NCI-H226 (cell line): ENCODE data around the gene DSE.

Experiments used
- DNase-seq: peaks from one replicate; pipeline ENCODE4 v3.0.0-alpha.2; 2015

The DSE gene

DNA sequence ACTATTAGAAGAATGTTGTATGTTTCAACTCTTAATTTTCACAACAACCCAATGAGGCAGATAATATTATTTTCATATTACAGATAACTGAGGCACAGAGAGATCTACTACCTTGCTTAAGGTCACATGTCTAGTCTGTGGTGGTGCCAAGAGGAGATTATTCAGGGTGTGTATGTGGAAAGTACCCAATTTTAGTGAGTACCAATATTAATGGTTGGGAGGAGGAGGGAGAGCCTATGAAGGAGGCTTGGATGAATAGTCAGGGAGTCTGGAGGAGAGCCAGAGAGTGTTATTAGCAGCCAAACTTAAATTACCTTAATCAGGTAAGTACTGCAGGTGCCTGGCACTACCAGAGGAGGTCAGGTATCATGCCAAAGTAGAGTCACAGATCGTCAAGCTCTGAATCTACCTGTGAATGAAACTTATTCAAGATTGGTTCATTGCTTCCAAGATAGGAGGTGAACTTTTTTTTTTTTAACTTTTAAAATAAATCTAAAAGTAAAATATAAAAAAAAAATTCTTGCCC is 79.5 kb downstream of the DSE start:
- DNase-seq, result no peak

DNA sequence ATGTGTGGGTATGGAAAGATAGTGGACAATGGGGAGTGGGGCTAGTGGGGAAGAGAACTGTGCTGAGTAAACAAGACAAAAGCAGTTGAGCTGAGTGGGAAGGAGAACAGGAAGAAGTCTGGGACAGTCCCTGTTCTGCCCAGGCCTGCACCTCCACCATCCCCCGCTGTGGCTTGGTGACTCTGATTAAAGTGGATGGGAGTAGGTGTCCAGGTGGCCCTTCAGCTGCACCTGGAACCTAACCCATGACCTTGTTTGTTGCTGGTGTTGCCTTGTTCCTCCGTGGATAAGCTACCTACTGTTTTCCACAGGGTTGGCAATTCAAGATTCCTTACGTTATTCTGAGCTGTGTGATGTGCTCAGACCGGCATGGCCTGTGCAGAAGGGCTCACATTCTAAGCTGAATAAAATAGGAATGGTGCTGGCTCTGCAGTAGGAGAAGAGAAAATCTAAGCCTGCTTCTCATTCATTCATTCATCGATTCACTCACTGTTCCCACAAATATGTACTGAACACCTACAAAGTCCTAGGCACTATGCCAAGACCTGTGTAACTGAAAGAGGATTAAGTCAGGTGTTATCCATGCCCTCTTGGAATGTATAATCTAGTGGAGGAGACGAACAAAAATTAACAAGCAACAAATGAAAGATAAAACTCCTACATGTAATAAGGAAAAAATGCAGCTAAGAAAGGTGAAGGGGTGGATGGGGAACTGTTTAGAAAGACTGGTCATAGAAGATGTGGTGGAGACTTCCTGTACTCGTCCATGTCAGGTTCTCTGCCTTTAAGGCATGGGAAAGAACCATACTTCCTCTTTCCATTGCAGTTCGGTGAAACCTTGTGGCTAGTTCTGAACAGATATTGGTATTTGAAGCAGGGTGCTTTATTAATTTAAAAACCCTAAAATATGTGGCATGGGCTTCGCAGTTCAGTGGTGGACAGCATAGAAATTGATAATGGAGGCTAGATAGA is 80.3 kb downstream of the DSE start:
- DNase-seq, result peak; percentile 81

DNA sequence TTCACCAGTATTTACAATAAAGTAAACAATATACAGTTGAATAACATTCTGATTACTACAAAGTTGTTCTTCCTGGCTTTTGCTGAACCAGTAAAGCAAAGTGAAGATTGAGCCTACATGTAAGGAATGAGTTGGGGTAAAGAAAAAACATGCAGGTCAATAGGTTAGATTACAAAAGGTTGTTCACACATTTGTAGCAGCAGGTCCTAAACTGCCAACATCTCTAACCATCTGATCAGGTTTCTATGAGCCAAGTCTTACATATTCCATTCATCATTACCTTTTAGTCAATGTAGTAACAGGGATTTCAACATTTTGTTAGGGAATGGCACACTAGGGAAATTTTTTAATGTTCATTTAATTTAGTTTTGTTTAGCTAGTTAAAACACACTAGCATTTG is 81.2 kb downstream of the DSE start:
- DNase-seq, result peak; percentile 13

DNA sequence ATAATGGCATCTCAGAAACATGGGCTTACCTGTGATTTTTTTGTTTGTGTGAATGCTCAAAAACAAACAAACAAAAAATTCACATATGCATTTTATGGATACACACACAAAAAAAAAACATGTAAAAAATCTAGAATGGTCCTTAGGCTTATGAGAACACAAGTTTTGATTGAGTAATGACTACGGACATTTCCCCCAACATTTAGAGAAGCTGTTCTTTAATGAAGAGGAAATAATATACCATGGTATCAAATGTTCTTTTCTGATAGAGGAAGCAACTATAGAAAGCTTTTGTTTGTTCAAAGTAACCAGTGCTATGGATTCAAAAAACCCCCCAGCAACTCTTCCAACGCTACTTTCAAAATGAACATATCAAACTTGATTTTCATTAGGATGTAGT is 81.8 kb downstream of the DSE start:
- no peak for DNase-seq

DNA sequence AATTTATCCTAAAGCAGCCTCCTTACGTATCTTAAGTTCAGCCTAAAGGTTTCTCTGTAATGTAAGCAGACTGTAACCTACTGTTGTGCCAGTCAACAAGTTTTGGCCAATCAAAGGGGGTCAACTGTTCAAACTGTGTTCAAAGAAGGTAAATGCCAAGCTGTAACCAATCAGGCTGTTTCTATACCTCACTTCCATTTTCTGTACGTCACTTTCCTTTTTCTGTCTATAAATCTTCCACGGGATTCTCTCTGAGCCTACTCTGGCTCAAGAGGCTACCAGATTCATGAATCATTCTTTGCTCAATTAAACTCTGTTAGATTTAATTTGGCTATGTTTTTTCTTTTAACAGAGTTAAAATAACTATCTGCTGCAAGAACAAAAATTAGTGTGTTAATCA is 85.4 kb downstream of the DSE start:
- no peak for DNase-seq

DNA sequence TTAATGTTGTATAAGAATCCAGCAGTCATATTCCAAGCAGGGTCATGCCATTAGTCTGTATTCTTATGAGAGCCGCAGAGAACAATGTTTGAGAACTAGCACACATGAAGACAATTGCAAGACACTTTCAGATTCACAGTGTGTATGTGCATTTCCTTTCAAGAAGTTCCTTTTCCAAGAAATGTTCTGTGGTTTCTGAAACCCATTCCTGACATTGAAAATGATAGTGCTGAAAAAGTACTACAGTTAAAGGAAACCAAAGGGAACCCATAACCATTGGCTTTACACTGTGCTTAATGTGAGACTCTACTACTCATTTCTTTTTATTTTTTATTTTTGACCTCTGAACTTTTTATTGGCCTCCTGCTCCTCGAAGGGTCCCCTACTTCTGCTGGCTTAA is 86.2 kb downstream of the DSE start:
- DNase-seq, result no peak

DNA sequence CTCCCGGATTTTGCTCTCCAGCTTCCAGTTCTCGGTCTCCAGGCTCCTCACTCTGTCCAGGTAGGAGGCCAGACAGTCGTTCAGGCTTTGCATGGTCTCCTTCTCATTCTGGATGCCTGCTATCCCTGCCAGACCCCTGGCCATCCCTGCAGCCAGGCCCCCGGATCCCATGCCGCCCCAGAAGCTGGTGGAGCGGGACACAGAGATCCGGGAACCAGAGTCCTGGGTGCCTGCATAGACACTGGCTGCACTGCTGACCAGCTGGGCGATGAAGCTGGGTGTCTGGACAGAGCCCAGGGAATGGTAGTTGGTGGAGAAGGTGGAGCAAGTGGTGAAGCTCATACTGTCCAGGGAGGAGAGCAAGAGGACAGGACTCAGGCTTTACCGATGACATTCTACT is 87.5 kb downstream of the DSE start:
- no peak for DNase-seq

DNA sequence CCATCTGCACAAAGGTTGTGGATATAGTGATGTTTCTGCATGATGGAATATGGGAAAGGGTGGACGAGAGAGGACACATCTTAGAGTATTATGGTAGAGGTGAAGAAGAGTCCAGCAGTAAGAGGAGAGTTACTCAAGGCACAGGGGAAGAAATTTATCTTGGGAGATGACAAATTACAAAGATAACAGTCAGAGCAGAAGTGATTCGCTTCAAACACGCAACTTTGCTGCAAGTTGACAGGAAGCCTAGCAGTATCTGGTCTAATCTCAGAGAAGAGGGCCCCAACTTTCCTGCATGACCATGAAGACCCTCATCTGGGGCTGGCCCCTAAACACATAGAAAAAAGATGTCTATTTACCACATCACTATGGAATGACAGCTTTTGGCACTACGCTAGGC is 89.2 kb downstream of the DSE start:
- DNase-seq, result peak; percentile 18

DNA sequence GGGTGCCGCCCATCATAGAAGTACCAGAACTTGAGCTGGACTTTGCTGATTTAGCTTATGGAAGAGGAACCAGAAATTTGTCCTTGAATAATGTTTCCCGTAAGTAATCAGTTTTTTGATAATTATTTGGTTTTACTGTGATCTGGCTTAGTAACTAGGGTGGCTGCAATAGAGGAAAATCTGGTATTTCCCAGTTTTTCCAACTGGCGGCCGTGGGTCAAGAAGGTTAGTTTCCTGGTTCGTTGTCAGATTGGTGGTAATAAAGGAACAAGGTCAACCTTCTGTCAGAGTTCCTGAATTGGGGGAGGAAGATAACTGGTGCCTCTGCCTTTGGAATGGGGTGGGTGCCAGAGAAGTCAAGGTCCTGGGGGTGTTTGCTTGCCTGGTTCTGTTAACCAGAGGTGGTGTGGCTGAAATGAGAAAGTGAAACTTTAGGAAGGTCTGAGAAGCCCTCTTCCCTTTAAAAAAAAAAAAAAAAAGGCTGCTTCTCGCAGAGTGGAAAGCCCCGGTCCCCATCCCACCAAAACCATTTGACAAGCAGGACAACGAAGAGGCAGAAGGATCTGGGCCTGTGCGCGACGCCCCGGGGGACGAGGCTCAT is 90.7 kb downstream of the DSE start, which contains the start of gene CALHM6:
TSS of gene CALHM6 (plus strand) at position 45 of the 601 bp plus-strand sequence. CDS start at position 600, 555 bp downstream.
- no peak for DNase-seq

DNA sequence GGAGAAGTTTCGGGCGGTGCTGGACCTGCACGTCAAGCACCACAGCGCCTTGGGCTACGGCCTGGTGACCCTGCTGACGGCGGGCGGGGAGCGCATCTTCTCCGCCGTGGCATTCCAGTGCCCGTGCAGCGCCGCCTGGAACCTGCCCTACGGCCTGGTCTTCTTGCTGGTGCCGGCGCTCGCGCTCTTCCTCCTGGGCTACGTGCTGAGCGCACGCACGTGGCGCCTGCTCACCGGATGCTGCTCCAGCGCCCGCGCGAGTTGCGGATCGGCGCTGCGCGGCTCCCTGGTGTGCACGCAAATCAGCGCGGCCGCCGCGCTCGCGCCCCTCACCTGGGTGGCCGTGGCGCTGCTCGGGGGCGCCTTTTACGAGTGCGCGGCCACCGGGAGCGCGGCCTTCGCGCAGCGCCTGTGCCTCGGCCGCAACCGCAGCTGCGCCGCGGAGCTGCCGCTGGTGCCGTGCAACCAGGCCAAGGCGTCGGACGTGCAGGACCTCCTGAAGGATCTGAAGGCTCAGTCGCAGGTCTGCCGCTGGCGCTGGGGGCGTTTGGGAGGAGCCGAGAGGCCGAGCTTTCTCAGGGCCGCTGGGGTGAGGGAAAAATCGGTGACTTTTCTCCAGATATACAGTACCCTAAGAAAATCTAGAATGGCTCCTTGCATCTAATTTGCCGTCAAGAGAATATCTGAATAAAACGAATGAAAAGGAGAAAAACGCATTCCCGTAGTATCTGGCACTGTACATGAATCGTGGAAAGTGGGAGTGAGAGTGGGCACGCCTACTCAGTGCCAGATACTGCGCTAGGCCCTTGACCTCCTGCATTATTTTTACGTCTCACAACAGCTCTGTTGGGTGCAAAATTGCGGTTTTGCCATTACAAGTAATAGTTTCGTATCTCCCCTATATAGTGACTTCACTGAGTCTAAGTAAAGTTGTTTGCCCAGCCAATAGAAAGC is 91.5 kb downstream of the DSE start:
- DNase-seq, result no peak

DNA sequence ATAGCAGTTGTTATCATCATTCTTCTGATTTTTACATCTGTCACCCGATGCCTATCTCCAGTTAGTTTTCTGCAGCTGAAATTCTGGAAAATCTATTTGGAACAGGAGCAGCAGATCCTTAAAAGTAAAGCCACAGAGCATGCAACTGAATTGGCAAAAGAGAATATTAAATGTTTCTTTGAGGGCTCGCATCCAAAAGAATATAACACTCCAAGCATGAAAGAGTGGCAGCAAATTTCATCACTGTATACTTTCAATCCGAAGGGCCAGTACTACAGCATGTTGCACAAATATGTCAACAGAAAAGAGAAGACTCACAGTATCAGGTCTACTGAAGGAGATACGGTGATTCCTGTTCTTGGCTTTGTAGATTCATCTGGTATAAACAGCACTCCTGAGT is 92.6 kb downstream of the DSE start:
- no peak for DNase-seq

DNA sequence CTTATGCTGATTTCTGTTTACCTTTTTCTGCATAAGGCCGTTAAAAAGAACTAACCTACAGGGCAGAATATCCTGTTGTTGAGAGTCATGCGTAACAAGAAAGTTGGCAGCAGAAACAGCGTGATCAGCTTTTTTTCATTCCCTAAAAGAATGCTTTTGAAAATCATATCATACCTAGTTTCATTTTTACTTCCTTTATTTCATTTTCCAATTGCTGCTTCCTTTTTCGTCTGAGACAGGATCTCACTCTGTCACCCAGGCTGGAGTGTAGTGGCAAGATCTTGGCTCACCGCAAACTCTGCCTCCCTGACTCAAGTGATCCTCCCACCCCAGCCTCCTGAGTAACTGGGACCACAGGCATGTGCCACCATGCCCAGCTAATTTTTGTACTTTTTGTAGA is 94.5 kb downstream of the DSE start:
- no peak for DNase-seq

DNA sequence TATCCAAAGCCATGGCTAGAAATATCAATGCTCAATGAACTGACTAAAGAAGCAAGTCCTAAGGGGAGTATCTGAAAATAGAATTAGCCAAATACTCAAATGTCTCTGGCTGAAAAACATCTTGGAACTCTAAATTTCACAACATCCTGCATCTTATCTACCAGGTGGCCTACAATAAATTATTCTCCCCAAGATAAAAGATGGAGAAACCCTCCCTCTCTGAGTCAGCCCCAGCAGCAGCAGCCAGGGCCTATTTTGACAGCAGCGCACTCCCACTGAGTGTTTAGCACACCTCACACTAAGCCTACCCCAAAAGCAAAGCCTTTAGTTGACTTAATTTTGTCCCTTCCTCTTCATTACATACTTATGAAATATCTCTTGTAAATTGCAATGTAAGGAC is 96.3 kb downstream of the DSE start:
- peak; percentile 74 for DNase-seq

DNA sequence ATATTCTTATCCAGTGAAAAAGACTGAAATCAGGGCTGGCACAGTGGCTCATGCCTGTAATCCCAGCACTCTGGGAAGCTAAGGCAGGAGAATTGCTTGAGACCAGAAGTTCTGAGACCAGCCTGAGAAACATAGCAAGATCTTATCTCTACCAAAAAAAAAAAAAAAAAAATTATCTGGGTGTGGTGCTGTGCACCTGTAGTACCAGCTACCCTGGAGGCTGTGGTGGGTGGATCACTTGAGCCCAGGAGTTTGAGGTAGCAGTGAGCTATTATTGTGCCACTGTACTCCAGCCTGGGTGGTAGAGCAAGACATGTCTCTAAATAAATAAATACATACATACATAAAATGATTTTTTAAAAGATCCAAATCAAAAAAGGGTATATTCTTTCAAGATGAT is 96.8 kb downstream of the DSE start:
- no peak for DNase-seq

DNA sequence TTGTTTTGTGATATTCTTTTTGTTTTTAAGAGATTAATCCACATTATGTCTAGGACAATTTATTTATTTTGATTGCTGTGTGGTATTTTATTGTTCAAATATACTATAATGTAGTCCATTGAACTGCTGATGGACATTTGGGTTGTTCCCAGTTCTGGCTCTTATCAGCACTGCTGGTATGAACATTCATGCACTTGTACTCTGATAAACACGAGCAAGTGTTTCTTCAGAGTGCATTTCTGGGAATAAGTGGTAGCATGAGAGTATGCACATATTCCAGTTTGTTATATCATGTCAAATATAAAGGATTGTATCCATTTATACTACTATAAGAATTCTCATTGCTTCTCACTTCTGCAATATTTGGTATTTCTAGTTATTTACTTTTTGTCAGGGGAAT is 97.5 kb downstream of the DSE start:
- peak; percentile 52 for DNase-seq

DNA sequence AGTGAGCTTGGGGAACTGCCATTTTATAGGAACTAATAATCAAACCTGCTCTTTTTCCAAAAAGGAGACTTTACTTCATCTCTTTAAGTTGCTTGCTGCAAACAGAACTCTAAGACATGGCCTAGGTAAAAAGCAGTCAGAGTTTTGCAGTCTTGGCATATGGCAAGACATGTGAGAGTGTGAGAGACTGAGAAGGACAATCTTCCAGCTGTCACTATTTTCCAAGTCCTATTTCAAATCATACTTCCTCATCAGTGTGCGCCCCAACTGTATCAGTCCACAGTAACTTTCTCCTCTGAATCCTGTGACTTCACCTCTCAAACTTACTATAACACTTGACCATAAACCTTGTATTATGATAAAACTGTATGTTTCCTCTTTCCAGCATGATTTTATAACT is 100.8 kb downstream of the DSE start:
- DNase-seq, result no peak

DNA sequence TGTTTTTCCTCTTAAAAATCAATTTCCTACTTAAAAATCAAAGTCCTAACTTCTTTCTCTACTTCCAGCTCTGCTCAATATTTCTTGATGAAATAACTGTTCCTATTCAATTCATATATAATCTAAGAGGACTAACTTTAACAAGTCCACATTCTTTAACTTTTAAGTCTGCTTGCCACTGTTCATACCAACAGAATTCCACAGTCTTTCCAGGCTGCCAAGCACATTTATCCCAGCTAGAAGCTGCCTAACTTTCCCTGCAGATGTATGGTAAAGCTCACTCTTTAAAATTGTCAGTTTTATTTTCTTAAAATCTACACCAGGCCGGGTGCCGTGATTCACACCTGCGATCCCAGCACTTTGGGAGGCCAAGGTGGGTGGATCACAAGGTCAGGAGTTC is 102.0 kb downstream of the DSE start:
- DNase-seq, result no peak

DNA sequence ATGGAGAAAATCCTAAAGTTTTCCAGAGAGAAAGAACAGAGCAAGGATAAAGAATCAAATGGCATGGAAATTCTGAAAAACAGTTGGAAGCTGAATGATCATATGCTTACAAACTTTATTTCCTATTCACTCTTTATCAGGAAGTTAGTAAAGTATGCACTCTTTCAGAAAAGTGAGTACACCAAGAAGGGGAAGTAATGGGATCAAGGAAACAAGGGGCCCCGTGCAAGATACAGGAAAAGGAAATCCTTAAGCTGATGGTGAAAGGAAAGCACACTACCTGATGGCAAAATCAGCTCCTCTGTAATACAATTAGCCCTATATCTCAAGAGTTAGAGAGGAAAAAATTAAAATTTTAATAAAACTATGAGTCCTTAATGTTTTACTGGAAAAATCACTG is 104.4 kb downstream of the DSE start:
- no peak for DNase-seq

DNA sequence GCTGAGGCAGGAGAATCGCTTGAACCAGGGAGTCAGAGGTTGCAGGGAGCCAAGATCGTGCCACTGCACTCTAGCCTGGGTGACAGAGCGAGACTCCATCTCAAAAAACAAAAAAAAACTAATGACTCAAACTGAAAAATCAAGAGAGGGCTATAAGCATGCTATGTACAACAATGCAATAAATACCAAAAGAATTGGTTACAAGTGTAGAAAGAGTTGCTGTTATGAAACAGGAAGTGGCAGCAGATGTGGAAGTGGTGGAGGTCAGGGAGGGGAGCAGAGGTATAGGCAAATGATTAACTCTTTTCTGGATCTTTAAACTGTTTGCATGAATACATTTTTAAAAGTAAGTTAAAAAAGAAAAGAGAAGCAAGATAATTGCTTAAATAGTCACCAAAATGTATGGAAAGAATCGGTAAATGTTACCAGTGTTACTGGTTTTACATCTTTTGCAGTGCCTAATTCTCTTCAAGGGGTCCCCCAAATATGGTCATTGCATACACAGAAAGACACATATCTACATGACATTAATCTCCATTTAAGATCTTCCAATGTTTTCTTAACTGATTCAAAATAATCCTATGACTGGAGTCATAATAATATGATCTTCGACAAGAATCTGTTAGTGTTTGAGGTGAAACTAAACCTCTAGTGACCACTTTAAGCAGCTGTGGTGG is 105.4 kb downstream of the DSE start:
- DNase-seq, result no peak

DNA sequence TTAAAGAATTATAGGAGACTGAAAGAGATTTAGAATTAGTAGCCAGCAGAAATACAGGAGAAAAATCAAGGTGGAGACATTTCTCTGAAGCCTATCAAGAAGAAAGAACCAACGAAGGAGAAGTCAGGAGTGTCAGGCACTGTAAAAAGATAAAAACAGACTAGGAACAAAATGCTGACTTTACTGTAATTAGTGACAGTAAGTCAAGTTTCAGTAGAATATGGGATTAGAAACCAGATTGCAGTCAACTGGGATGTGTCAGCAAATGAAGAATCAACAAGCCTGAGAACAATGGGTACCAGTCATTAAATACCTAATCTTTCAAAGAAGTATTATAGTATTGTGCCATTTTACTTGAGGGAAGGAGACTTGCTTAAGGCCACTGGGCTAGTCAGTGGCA is 112.0 kb downstream of the DSE start:
- no peak for DNase-seq

DNA sequence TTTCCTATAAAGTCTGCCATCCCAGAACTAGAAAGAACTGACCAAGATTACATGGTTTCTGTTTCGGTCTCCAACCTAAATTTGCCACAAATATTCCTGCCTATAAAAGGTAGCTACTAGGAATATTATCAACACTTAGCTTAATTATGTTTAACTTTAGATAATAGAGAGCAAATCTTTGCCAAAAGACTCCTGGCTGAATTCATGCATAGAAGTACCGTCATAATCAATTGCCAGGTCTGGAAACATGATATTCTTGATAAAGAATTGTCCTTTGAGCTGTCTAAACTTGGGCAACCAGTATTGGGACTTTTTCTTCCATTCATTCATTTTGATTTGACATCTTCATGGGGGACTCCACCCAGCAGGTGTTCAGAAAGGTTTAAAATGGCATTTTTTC is 112.9 kb downstream of the DSE start:
- no peak for DNase-seq

DNA sequence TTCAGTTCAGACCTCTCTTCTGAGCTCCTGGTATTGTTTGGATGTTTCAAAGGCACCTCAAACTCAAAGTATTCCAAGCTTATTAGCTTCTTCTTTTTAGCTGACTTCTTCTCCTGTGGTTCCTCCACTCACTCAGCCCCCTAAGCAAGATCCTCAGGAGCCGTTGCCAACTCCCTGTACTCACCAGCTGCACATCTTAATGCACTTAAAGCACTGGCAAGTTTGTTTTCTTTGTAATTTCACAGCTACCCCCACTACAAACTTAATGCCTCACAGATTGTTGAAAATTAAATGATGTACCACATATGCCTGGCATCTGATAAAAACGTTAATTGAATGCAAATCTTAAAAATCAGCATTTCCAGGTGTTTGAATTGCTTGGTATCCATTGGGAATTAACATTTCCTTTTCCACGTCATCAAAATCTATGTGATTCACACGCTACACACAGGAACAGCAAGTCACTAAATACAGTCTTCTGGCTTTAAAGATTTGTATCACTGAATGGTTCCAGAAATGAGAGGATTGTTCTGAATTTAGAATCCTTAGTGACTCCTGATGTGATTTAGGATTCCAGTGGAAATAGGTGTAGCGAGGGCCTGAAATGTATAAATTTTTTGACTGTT is 114.9 kb downstream of the DSE start:
- DNase-seq, result no peak
